ENCODE measurements around the gene PPP1R1C.
"Not testable (repeated sequence)": the region's sequence is repeated elsewhere in the genome, so short reads cannot be mapped to it uniquely, and the experiment has no call there.

Gene PPP1R1C

GRCh38 chr2:181985632-181986205, at the start of gene PPP1R1C:
Gene PPP1R1C (plus strand): TSS chr2:181985853. CDS start chr2:181986111, 258 bp downstream.
- peak in 7 of 51 donors; percentile 2 to 43 (median 10) for DNase-seq

- no peak for DNase-seq
Measured at GRCh38 chr2:181937473-181937872, 48.2 kb upstream of the PPP1R1C start.

GRCh38 chr2:181943411-181944124, 42.1 kb upstream of the PPP1R1C start:
- no peak for DNase-seq

- no peak for DNase-seq
Measured at GRCh38 chr2:181944164-181944913, 41.3 kb upstream of the PPP1R1C start.

GRCh38 chr2:181944914-181945291, 40.8 kb upstream of the PPP1R1C start:
- DNase-seq: no peak

- DNase-seq: no peak
Measured at GRCh38 chr2:181946444-181947127, 39.1 kb upstream of the PPP1R1C start.

- DNase-seq: no peak
Measured at GRCh38 chr2:181947273-181947672, 38.4 kb upstream of the PPP1R1C start.

GRCh38 chr2:181948227-181948626, 37.4 kb upstream of the PPP1R1C start:
- no peak for DNase-seq

GRCh38 chr2:181949047-181949446, 36.6 kb upstream of the PPP1R1C start:
- DNase-seq: no peak

- DNase-seq: no peak
Measured at GRCh38 chr2:181952404-181953226, 33.0 kb upstream of the PPP1R1C start.

GRCh38 chr2:181953881-181954537, 31.6 kb upstream of the PPP1R1C start:
- DNase-seq: peak in 25 of 51 donors; percentile 1 to 57 (median 17)

- DNase-seq: no peak
Measured at GRCh38 chr2:181954538-181954883, 31.1 kb upstream of the PPP1R1C start.

- no peak for DNase-seq
Measured at GRCh38 chr2:181955010-181955409, 30.6 kb upstream of the PPP1R1C start.

- DNase-seq: not testable (repeated sequence)
Measured at GRCh38 chr2:181955866-181956265, 29.8 kb upstream of the PPP1R1C start.

- DNase-seq: no peak
Measured at GRCh38 chr2:181957668-181958067, 28.0 kb upstream of the PPP1R1C start.

- DNase-seq: no peak
Measured at GRCh38 chr2:181958726-181959125, 26.9 kb upstream of the PPP1R1C start.

GRCh38 chr2:181959508-181959907, 26.1 kb upstream of the PPP1R1C start:
- no peak for DNase-seq

GRCh38 chr2:181961167-181961566, 24.5 kb upstream of the PPP1R1C start:
- not testable (repeated sequence) for DNase-seq

GRCh38 chr2:181962142-181962541, 23.5 kb upstream of the PPP1R1C start:
- DNase-seq: no peak

GRCh38 chr2:181970160-181970794, 15.4 kb upstream of the PPP1R1C start:
- DNase-seq: no peak
